Activated CD8-positive, alpha-beta memory T cell treated with anti-CD3 and anti-CD28 coated beads for 48 hours (primary cell): ENCODE results near the gene DIPK1B.

Experiments
- DNase-seq, 3 experiments: peaks; one replicate each; pipeline ENCODE4 v3.0.0-alpha.2; 2020; ENCODE audit warnings: low read depth in 2 of 3, low spot score in 2 of 3

DIPK1B gene

GRCh38 chr9:136673088-136673974 lies 39.0 kb upstream of the DIPK1B start:
- no peak for DNase-seq

- no peak for DNase-seq
These were observed 38.2 kb upstream of the DIPK1B start for GRCh38 chr9:136673975-136674785.

DNA sequence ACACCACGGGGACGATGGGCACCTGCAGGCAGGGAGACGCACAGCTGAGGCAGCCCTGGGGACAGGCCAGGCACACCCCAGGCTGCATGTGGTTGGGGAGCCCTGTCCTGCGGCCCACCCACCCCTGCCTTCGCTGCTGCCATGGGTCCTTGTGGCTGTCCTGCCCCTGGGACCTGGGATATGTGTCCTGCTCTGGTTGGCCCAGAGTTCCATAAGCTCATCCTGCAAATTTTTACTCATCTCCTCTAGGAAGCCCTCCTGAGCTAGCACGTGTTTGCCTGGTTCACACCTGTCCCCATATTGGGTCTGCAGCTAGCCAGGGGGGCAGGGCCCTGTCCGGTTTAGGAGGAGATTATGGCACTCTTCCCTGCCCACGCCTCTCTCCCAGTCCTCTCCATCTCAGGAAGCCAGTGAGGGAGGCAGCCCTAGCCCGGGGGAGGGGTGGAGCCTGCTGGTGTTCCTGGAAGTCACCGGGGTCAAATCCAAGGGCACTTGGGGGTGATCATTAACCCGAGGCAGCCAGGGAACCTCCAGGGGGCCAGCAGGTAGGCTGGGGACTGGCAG lies 37.5 kb upstream of the DIPK1B start:
- DNase-seq, result no peak

GRCh38 chr9:136675477-136676296 lies 36.7 kb upstream of the DIPK1B start:
- DNase-seq, result no peak

DNA sequence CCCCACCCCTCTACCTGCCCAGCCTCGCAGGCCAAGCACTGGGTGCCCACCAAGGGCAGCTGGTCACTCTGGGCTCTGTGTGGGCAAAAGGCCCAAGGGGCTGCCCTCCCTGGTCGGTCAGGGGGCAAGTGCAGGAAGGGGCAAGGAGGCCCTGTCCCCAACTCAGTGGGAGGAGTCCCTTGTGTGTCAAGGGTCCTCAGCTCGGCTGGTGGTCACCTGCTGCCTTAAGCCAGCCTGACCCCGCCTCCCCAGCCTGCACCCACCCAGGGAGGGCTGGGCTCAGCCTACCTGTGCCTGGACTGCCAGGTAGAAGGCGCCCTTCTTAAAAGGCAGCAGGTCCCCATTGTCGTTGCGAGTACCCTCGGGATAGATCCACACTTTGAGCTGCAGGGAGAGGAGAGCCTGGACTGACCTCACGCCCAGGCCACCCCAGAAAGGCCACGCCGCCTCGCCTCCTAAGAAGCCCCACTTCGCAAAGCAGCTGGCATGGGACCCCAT lies 36.0 kb upstream of the DIPK1B start:
- no peak for DNase-seq

GRCh38 chr9:136676920-136677686 lies 35.3 kb upstream of the DIPK1B start:
- DNase-seq, result no peak

DNA sequence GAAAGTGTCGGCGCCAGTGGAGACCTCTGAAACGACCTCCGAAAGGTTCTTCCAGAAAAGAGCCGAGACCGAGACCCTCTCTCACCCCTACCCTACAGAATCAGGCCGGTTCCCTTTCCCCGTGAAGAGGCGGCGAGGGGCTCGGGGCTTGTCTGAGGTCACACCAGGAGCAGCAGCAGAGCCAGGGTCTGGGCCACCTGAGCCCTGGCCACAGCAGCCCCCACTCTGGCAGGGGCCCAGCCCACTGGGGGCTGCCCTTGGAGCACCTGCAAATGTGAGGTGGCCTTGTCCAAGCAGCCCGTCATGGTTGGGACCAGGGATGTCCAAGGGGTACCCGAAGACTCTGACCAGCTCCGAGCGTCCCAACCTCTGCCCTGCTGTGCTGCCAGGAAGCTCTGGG lies 34.3 kb upstream of the DIPK1B start:
- DNase-seq, result no peak

DNA sequence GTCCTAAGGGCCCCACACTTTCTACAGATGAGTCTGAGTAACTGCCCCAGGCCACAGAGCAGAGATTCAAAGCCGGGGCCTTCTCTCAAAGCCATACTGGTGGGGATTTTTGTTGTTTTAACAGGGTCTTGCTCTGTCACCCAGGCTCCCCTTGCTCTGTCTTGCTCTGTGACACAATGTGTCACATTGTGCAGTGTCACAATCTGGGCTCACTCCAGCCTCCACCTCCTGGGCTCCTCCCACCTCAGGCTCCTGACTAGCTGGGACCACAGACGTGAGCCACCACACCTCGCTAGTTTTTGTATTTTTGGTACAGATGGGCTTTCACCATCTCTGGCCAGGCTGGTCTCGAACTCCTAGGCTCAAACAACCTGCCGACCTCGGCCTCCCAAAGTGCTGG lies 33.7 kb upstream of the DIPK1B start:
- no peak for DNase-seq

- no peak for DNase-seq
These were observed 32.9 kb upstream of the DIPK1B start for GRCh38 chr9:136679431-136679941.

- DNase-seq, result no peak
These were observed 31.3 kb upstream of the DIPK1B start for GRCh38 chr9:136681029-136681428.

DNA sequence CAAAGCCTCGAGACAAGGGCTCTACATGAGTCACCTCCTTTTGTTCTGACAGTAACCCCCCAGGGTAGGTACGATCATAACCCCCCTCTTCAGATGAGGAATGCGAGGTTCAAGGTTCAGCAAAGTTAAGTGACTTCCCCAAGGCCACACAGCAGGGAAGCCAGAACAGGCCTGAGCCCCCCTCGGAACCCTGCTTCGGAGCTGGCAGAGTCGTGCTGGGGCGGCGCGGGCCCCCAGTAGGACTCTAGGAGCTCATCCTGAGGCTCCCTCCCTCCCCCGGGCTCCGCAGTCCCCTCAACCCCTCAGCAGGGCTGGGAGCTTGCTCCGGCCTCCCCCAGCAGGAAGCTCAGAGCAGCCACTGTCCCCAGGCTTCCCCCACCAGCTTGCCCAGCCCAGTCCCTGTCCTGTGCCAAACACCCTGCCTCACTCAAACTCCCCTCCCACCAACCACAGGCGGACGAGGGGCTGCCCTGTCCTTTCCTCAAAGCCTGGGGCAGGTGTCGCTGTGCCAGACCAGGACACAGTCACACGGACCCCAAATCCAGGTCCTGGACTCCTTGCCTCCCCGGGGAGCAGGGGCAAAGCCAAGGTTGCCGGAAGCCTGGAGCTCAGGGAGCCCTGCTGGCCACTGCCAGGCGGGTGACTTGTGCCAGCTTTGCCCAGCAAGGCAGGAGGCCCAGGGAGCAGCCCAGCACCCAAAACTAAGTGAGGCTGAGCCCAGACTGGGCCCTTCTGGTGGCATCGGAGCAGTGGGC lies 30.2 kb upstream of the DIPK1B start:
- no peak for DNase-seq

DNA sequence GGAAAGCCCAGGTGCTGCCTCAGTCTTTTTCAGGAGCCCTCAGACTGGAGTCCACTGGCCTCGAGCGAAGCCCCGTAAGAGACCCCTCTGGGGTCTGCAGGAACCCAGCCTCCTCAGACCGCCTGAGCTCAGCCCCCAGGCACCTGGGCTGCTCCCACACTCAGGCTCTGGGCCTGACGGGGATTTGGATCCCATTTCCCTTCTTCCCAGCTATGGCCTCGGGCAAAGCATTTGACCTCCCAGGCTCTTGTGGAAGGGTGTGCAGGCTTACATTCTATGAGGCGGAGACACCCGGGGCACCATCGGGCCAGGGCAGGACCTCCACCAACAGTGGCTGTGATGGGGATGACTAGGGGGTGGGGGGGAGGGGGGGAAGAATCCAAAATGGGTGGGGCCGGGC lies 29.7 kb upstream of the DIPK1B start:
- DNase-seq, result no peak

GRCh38 chr9:136683173-136683745 lies 29.1 kb upstream of the DIPK1B start:
- no peak for DNase-seq

DNA sequence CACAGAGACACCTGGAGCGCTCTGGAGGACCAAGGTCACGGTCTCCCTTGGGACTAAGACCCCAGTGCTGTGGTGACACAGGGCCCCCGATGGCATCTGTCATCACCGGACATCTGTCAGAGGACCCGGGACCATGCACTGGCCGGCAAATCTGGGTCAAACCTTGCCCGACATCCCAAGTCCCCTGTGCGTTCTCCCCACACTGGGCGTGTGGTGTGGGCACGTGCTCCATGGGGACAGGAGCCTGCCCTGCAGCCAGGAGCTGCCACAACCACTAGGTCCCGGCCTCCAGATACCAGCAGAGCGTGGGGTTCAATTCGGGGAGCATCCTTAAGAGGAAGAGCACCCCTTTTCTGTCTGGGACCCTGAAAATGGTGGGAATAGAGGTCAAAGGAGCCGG lies 28.6 kb upstream of the DIPK1B start:
- no peak for DNase-seq

DNA sequence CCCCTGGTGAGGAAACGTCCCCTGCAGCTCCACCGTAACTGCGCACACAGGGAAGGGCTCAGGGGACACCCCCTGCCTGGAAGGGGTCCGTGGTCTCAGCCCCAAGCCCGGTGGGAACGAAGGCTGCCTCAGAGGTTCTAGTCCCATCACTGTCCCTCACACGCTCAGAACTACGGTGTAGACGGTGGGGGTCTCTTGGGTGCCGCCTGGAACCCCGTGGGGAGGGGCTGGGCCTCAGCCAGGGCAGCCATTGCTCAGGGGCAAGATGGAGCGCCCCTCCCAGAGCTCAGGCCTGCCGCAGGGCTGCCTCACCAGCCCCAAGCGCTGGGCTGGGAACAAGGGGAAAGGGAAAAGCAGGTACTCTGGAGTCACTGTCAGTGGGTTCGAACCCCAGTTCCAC lies 28.0 kb upstream of the DIPK1B start:
- DNase-seq, result no peak

GRCh38 chr9:136684799-136685198 lies 27.6 kb upstream of the DIPK1B start:
- no peak for DNase-seq

GRCh38 chr9:136685216-136685615 lies 27.2 kb upstream of the DIPK1B start:
- DNase-seq, result no peak

DNA sequence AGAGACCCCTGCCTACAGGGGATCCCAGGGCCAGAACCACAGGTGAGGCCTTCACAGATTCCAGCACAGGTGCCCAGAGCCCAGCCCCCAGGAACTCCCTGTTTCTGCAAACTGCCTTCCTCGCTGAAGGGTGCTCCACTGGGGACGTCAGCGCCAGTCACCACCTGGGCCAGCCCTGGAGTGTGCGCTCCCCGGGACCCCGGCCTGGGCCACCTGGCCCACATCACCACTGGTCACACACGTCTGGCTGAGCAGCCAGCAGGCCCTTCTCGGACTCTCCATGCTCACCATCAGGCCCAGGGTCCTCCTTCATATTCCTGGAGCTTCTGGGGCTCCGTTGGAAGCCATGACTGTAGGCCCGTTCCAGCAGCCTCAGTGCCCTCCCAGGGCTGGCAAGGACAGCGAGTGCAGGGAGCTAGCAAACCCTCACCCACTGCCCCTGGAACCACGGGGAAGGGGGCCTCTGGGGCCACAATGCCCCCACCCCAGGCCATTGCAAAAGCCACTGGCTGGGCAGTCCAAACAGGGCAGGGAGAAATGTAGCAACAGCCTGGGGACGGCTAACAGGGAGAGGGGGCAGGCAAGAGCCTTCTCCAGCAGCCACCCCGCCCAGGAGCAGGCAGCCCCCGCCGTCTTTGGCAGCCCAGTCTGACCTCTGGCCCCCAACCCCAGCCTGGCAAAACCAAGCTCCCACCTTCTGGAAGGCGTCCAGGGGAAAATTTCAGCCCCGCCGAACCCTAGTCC lies 26.4 kb upstream of the DIPK1B start:
- DNase-seq, result no peak

- no peak for DNase-seq
These were observed 25.9 kb upstream of the DIPK1B start for GRCh38 chr9:136686534-136686793.
